Activated CD4-positive, alpha-beta T cell treated with anti-CD3 and anti-CD28 coated beads, Interleukin-2, amount 10 ng/mL, durations not matched to agents 24 days and 14 days (primary cell): ENCODE measurements around the gene ARID3B. TPM values are rescaled to one million over a fixed set of nuclear protein-coding genes. Genes with fewer than 3 reads are reported as not detected.

Source experiments
- DNase-seq: peaks from one replicate; pipeline ENCODE4 v3.0.0; 2022
- H3K27ac Mint-ChIP-seq: one replicate; pipeline ENCODE4 v1.8.0; 2022; ENCODE audit warnings: mild to moderate bottlenecking, mixed read lengths
- H3K27me3 Mint-ChIP-seq: one replicate; pipeline ENCODE4 v1.8.0; 2022; ENCODE audit warnings: mixed read lengths
- H3K36me3 Mint-ChIP-seq: one replicate; pipeline ENCODE4 v1.8.0; 2022; ENCODE audit warnings: low read depth, mild to moderate bottlenecking, mixed read lengths
- H3K4me1 Mint-ChIP-seq: one replicate; pipeline ENCODE4 v1.8.0; 2021; ENCODE audit warnings: mixed read lengths
- H3K4me3 Mint-ChIP-seq: one replicate; pipeline ENCODE4 v1.8.0; 2022; ENCODE audit warnings: mild to moderate bottlenecking, moderate library complexity, mixed read lengths
- H3K9me3 Mint-ChIP-seq: one replicate; pipeline ENCODE4 v1.8.0; 2021; ENCODE audit warnings: mixed read lengths
- intact Hi-C: fragments of 100-400 bp; cut with micrococcal nuclease; formaldehyde crosslinking; loops from one replicate; pipeline ENCODE4 v1.15.1; 2023
- total RNA-seq: library from RNA; stranded (reverse); gene quantifications from 2 replicates; pipeline ENCODE4 v1.2.3, GENCODE V29; 2022

Gene ARID3B
- total RNA-seq, 1 donor from 2014 or later: 33.9 TPM

GRCh38 chr15:74542166-74543042 lies 1.4 kb downstream of the ARID3B start:
- H3K36me3 Mint-ChIP-seq: peaks cover 36% of the 10 kb centered on the region
- H3K9me3 Mint-ChIP-seq: no peaks in the 10 kb centered on the region
- peak overlapping the region; percentile 92 for H3K27ac Mint-ChIP-seq
- no peaks in the 10 kb centered on the region for H3K27me3 Mint-ChIP-seq
- intact Hi-C loops: loop anchor here (5.0 to 10.0 kb wide), 4 partner anchors 108 to 660 kb away; partner anchors contain the start of genes C15orf39, PML, SEMA7A and STOML1
- H3K4me3 Mint-ChIP-seq: peak overlapping the region; percentile 98
- peaks cover 55% of the 10 kb centered on the region for H3K4me1 Mint-ChIP-seq
- no peak for DNase-seq

GRCh38 chr15:74543043-74543422 lies 2.0 kb downstream of the ARID3B start:
- Mint-ChIP-seq H3K4me1 (peaks cover 62% of the 10 kb centered on the region), H3K36me3 (peaks cover 42% of the 10 kb centered on the region)

GRCh38 chr15:74543583-74543982 lies 2.6 kb downstream of the ARID3B start:
- H3K9me3 Mint-ChIP-seq: no peaks in the 10 kb centered on the region
- H3K27ac Mint-ChIP-seq: peak overlapping the region; percentile 46
- peaks cover 46% of the 10 kb centered on the region for H3K36me3 Mint-ChIP-seq
- intact Hi-C loops: loop anchor here (5.0 to 10.0 kb wide), 4 partner anchors 109 to 659 kb away; partner anchors contain the start of genes C15orf39, PML, SEMA7A and STOML1
- peaks cover 66% of the 10 kb centered on the region for H3K4me1 Mint-ChIP-seq
- no peaks in the 10 kb centered on the region for H3K27me3 Mint-ChIP-seq
- H3K4me3 Mint-ChIP-seq: peak overlapping the region; percentile 98
- DNase-seq: peak; percentile 72

More at GRCh38 chr15:74543043-74543422, 2.0 kb downstream of the ARID3B start:
- Mint-ChIP-seq H3K27ac (no peak overlapping the region), H3K27me3 (no peaks in the 10 kb centered on the region), H3K9me3 (no peaks in the 10 kb centered on the region), H3K4me3 (peak overlapping the region; percentile 98)
- DNase-seq: no peak
- intact Hi-C loops: loop anchor here (5.0 to 10.0 kb wide), 4 partner anchors 108 to 659 kb away; partner anchors contain the start of genes C15orf39, PML, SEMA7A and STOML1

GRCh38 chr15:74545086-74545485 lies 4.1 kb downstream of the ARID3B start:
- Mint-ChIP-seq H3K4me1 (peaks cover 66% of the 10 kb centered on the region), H3K27ac (peak overlapping the region; percentile 86), H3K36me3 (peaks cover 58% of the 10 kb centered on the region), H3K9me3 (no peaks in the 10 kb centered on the region), H3K4me3 (peak overlapping the region; percentile 70), H3K27me3 (no peaks in the 10 kb centered on the region)
- DNase-seq: no peak
- intact Hi-C loops: loop anchor here (10.0 kb wide), 3 partner anchors 110 to 550 kb away; partner anchors contain the start of genes PML, SEMA7A, STOML1 and ULK3

- no peaks in the 10 kb centered on the region for H3K9me3 Mint-ChIP-seq
- H3K36me3 Mint-ChIP-seq: peaks cover 66% of the 10 kb centered on the region
- peak; percentile 93 for DNase-seq
- H3K27me3 Mint-ChIP-seq: no peaks in the 10 kb centered on the region
- peak overlapping the region; percentile 86 for H3K27ac Mint-ChIP-seq
- peak overlapping the region; percentile 70 for H3K4me3 Mint-ChIP-seq
- H3K4me1 Mint-ChIP-seq: peaks cover 70% of the 10 kb centered on the region
- intact Hi-C loops: loop anchor here (1.0 to 10.0 kb wide), 5 partner anchors 69 to 551 kb away; partner anchors contain the start of genes CLK3, PML, SEMA7A and STOML1
These were observed 5.0 kb downstream of the ARID3B start for GRCh38 chr15:74545776-74546656.

GRCh38 chr15:74547616-74548015 lies 6.6 kb downstream of the ARID3B start:
- H3K27me3 Mint-ChIP-seq: no peaks in the 10 kb centered on the region
- peaks cover 72% of the 10 kb centered on the region for H3K36me3 Mint-ChIP-seq
- H3K4me1 Mint-ChIP-seq: peaks cover 73% of the 10 kb centered on the region
- intact Hi-C loops: loop anchor here (2.0 to 10.0 kb wide), 4 partner anchors 113 to 553 kb away; partner anchors contain the start of genes PML, SEMA7A, STOML1 and ULK3
- peaks cover 3% of the 10 kb centered on the region for H3K9me3 Mint-ChIP-seq
- peak overlapping the region; percentile 10 for H3K4me3 Mint-ChIP-seq
- DNase-seq: no peak
- H3K27ac Mint-ChIP-seq: no peak overlapping the region

GRCh38 chr15:74548241-74548640 lies 7.2 kb downstream of the ARID3B start:
- intact Hi-C loops: loop anchor here (10.0 kb wide), 3 partner anchors 113 to 553 kb away; partner anchors contain the start of genes PML, SEMA7A, STOML1 and ULK3
- peaks cover 4% of the 10 kb centered on the region for H3K9me3 Mint-ChIP-seq
- H3K4me1 Mint-ChIP-seq: peaks cover 75% of the 10 kb centered on the region
- DNase-seq: no peak
- H3K4me3 Mint-ChIP-seq: peak overlapping the region; percentile 10
- H3K36me3 Mint-ChIP-seq: peaks cover 76% of the 10 kb centered on the region
- H3K27me3 Mint-ChIP-seq: no peaks in the 10 kb centered on the region
- no peak overlapping the region for H3K27ac Mint-ChIP-seq

GRCh38 chr15:74549816-74550215 lies 8.8 kb downstream of the ARID3B start:
- intact Hi-C loops: loop anchor here (10.0 kb wide), 3 partner anchors 115 to 555 kb away; partner anchors contain the start of genes PML, SEMA7A, STOML1 and ULK3
- Mint-ChIP-seq H3K9me3 (peaks cover 4% of the 10 kb centered on the region), H3K27me3 (no peaks in the 10 kb centered on the region), H3K4me3 (no peak overlapping the region), H3K27ac (no peak overlapping the region), H3K4me1 (peaks cover 69% of the 10 kb centered on the region), H3K36me3 (peaks cover 72% of the 10 kb centered on the region)
- no peak for DNase-seq

GRCh38 chr15:74551714-74552113 lies 10.7 kb downstream of the ARID3B start:
- Mint-ChIP-seq H3K4me3 (peak overlapping the region; percentile 25), H3K27ac (no peak overlapping the region), H3K27me3 (no peaks in the 10 kb centered on the region), H3K9me3 (peaks cover 4% of the 10 kb centered on the region), H3K36me3 (peaks cover 65% of the 10 kb centered on the region), H3K4me1 (peaks cover 57% of the 10 kb centered on the region)
- no peak for DNase-seq
- intact Hi-C loops: no loop called here

- H3K27ac Mint-ChIP-seq: peak overlapping the region; percentile 88
- H3K36me3 Mint-ChIP-seq: peaks cover 63% of the 10 kb centered on the region
- intact Hi-C loops: no loop called here
- peaks cover 4% of the 10 kb centered on the region for H3K9me3 Mint-ChIP-seq
- DNase-seq: peak; percentile 74
- peaks cover 51% of the 10 kb centered on the region for H3K4me1 Mint-ChIP-seq
- no peaks in the 10 kb centered on the region for H3K27me3 Mint-ChIP-seq
- H3K4me3 Mint-ChIP-seq: peak overlapping the region; percentile 78
These were observed 11.9 kb downstream of the ARID3B start for GRCh38 chr15:74552773-74553441.

GRCh38 chr15:74555192-74555591 lies 14.2 kb downstream of the ARID3B start:
- Mint-ChIP-seq H3K4me1 (peaks cover 54% of the 10 kb centered on the region), H3K9me3 (peaks cover 4% of the 10 kb centered on the region), H3K4me3 (no peak overlapping the region), H3K27ac (no peak overlapping the region), H3K36me3 (peaks cover 55% of the 10 kb centered on the region), H3K27me3 (no peaks in the 10 kb centered on the region)
- intact Hi-C loops: no loop called here
- DNase-seq: no peak

- no peak for DNase-seq
- intact Hi-C loops: no loop called here
- H3K4me1 Mint-ChIP-seq: peaks cover 40% of the 10 kb centered on the region
- H3K36me3 Mint-ChIP-seq: peaks cover 43% of the 10 kb centered on the region
- H3K4me3 Mint-ChIP-seq: no peak overlapping the region
- no peaks in the 10 kb centered on the region for H3K27me3 Mint-ChIP-seq
- H3K9me3 Mint-ChIP-seq: no peaks in the 10 kb centered on the region
- peak overlapping the region; percentile 47 for H3K27ac Mint-ChIP-seq
These were observed 17.7 kb downstream of the ARID3B start for GRCh38 chr15:74558706-74559105.

GRCh38 chr15:74563442-74563841 lies 22.4 kb downstream of the ARID3B start:
- Mint-ChIP-seq H3K4me3 (no peak overlapping the region), H3K4me1 (peaks cover 42% of the 10 kb centered on the region), H3K27ac (no peak overlapping the region), H3K9me3 (no peaks in the 10 kb centered on the region), H3K27me3 (no peaks in the 10 kb centered on the region), H3K36me3 (peaks cover 51% of the 10 kb centered on the region)
- no peak for DNase-seq
- intact Hi-C loops: no loop called here
